H1 (cell line): Measurements from ENCODE around the gene HOXD12. TPM values are rescaled to one million over a fixed set of nuclear protein-coding genes. Genes with fewer than 3 reads are reported as not detected.

ENCODE experiments used
- CTCF ChIA-PET: fragments of 300-600 bp; sonication (Branson Sonifier 250); formaldehyde crosslinking; loops from one replicate; lab custom pipeline; 2021; ENCODE audit not compliant: partially characterized antibody; lab: Charles Lee
- POLR2A ChIA-PET: fragments of 300-600 bp; sonication (Branson Sonifier 250); formaldehyde crosslinking; loops from one replicate; lab custom pipeline; 2021; ENCODE audit warnings: inconsistent platforms; ENCODE audit not compliant: partially characterized antibody; lab: Charles Lee
- DNase-seq, 2 experiments: peaks; one replicate each; pipeline versions ENCODE4 v3.0.0 to v3.0.0-alpha.2; 2010 to 2022; ENCODE audit warnings: low spot score in 2 of 2, low read depth in 1 of 2, mixed read lengths in 1 of 2
- FAIRE-seq: peaks from 2 replicates; lab custom pipeline; 2011; peaks lifted over from hg19 to GRCh38; lab: Jason Lieb, UNC
- H2AFZ ChIP-seq: 2 replicates; pipeline ENCODE4 v1.8.1; 2012; ENCODE audit warnings: low read length, inconsistent platforms
- H2AK5ac ChIP-seq: 2 replicates; pipeline ENCODE4 v1.6.1; 2013; ENCODE audit warnings: low read depth, low read length
- H2BK120ac ChIP-seq: replicated peaks from 2 replicates; pipeline ENCODE3; 2013; ENCODE audit warnings: low read depth, low read length, inconsistent platforms
- H2BK12ac ChIP-seq: 2 replicates; pipeline ENCODE4 v1.6.1; 2013; ENCODE audit warnings: low read depth, low read length
- H2BK15ac ChIP-seq: 2 replicates; pipeline ENCODE4 v1.6.1; 2013; ENCODE audit warnings: low read length
- H2BK20ac ChIP-seq: 2 replicates; pipeline ENCODE4 v1.6.1; 2013; ENCODE audit warnings: low read length
- H2BK5ac ChIP-seq: 2 replicates; pipeline ENCODE4 v1.6.1; 2013; ENCODE audit warnings: low read depth, low read length
- H3K14ac ChIP-seq: 2 replicates; pipeline ENCODE4 v1.6.1; 2013; ENCODE audit warnings: inconsistent platforms; ENCODE audit not compliant: insufficient read length
- H3K18ac ChIP-seq: 2 replicates; pipeline ENCODE4 v1.6.1; 2013; ENCODE audit warnings: low read length; ENCODE audit errors: extremely low read depth
- H3K23ac ChIP-seq: 2 replicates; pipeline ENCODE4 v1.6.1; 2013; ENCODE audit warnings: inconsistent platforms; ENCODE audit not compliant: insufficient read length
- H3K23me2 ChIP-seq: 2 replicates; pipeline ENCODE4 v1.6.1; 2013; ENCODE audit warnings: low read depth, low read length
- H3K27ac ChIP-seq: 2 replicates; pipeline ENCODE4 v1.6.1; 2011; ENCODE audit warnings: low read depth, low read length, inconsistent platforms
- H3K27me3 ChIP-seq, 4 experiments: replicated peaks in 1 of 4; 1 replicate in 1 of 4; 2 replicates in 3 of 4; pipeline versions ENCODE4 v1.6.1 to v1.8.1; 2011 to 2013; ENCODE audit warnings: low read length in 3 of 4, mild to moderate bottlenecking in 3 of 4, inconsistent platforms in 2 of 4, mixed read lengths in 2 of 4, moderate library complexity in 1 of 4; ENCODE audit not compliant: control insufficient read depth in 3 of 4, insufficient read depth in 3 of 4; ENCODE audit errors: extremely low read depth in 1 of 4
- H3K36me3 ChIP-seq, 4 experiments: 2 replicates each; pipeline versions ENCODE4 v1.6.1 to v1.8.1; 2011 to 2013; ENCODE audit warnings: mild to moderate bottlenecking in 4 of 4, low read length in 3 of 4, moderate library complexity in 2 of 4, control low read depth in 1 of 4, inconsistent platforms in 1 of 4; ENCODE audit not compliant: insufficient read depth in 4 of 4, control insufficient read depth in 2 of 4
- H3K4ac ChIP-seq: replicated peaks from 2 replicates; pipeline ENCODE3; 2013; ENCODE audit warnings: low read length, low read depth, mixed read lengths, inconsistent platforms; ENCODE audit not compliant: insufficient read length
- H3K4me1 ChIP-seq, 4 experiments: replicated peaks in 1 of 4; 1 replicate in 1 of 4; 2 replicates in 3 of 4; pipeline versions ENCODE4 v1.6.1 to v1.8.1; 2011 to 2013; ENCODE audit warnings: low read length in 3 of 4, inconsistent platforms in 2 of 4, mixed read lengths in 1 of 4; ENCODE audit not compliant: insufficient read depth in 4 of 4, control insufficient read depth in 3 of 4
- H3K4me2 ChIP-seq, 2 experiments: 2 replicates each; pipeline versions ENCODE4 v1.6.1 to v1.8.1; 2011 to 2013; ENCODE audit warnings: low read depth in 2 of 2, low read length in 2 of 2, control low read depth in 1 of 2, inconsistent platforms in 1 of 2, mild to moderate bottlenecking in 1 of 2; ENCODE audit not compliant: insufficient read depth in 1 of 2
- H3K4me3 ChIP-seq, 4 experiments: fragments of 200-600, 300-600 bp in 1 of 4; sonication (generic), shearing (Covaris generic), sonication (Bioruptor Twin) in 1 of 4; 2 replicates each; pipeline versions ENCODE4 v1.5.1 to v1.8.1; 2011 to 2016; ENCODE audit warnings: low read length in 4 of 4, low read depth in 3 of 4, control low read depth in 2 of 4, inconsistent platforms in 2 of 4, mild to moderate bottlenecking in 2 of 4, mixed read lengths in 1 of 4, moderate library complexity in 1 of 4; ENCODE audit not compliant: insufficient read depth in 2 of 4; ENCODE audit errors: extremely low read depth in 1 of 4
- H3K56ac ChIP-seq: replicated peaks from 2 replicates; pipeline ENCODE3; 2013; ENCODE audit warnings: low read depth, mild to moderate bottlenecking, mixed read lengths, low read length, inconsistent platforms; ENCODE audit not compliant: insufficient read length
- H3K79me1 ChIP-seq: 2 replicates; pipeline ENCODE4 v1.6.1; 2013; ENCODE audit warnings: low read depth, low read length, control low read depth
- H3K79me2 ChIP-seq, 2 experiments: 2 replicates each; pipeline versions ENCODE4 v1.6.1 to v1.8.1; 2012 to 2013; ENCODE audit warnings: low read length in 2 of 2, mild to moderate bottlenecking in 2 of 2, inconsistent platforms in 1 of 2; ENCODE audit not compliant: insufficient read depth in 2 of 2, control insufficient read depth in 1 of 2
- H3K9ac ChIP-seq, 4 experiments: replicated peaks in 1 of 4; 1 replicate in 1 of 4; 2 replicates in 3 of 4; pipeline versions ENCODE4 v1.6.1 to v1.8.1; 2011 to 2013; ENCODE audit warnings: low read depth in 3 of 4, low read length in 3 of 4, control low read depth in 2 of 4, mild to moderate bottlenecking in 2 of 4, moderate library complexity in 2 of 4, inconsistent platforms in 1 of 4; ENCODE audit errors: extremely low read depth in 1 of 4
- H3K9me3 ChIP-seq, 2 experiments: 2 replicates each; pipeline versions ENCODE4 v1.6.1 to v1.8.1; 2012 to 2013; ENCODE audit warnings: mild to moderate bottlenecking in 2 of 2, moderate library complexity in 2 of 2, control low read depth in 1 of 2, inconsistent platforms in 1 of 2, low read depth in 1 of 2, low read length in 1 of 2, mixed read lengths in 1 of 2; ENCODE audit not compliant: insufficient read depth in 2 of 2
- H4K20me1 ChIP-seq, 2 experiments: replicated peaks in 1 of 2; 2 replicates each; pipeline versions ENCODE3 to v1.8.1; 2011 to 2013; ENCODE audit warnings: inconsistent platforms in 2 of 2, low read length in 2 of 2, mild to moderate bottlenecking in 1 of 2; ENCODE audit not compliant: insufficient read depth in 2 of 2, control insufficient read depth in 1 of 2
- H4K5ac ChIP-seq: 2 replicates; pipeline ENCODE4 v1.6.1; 2013; ENCODE audit warnings: low read length, low read depth, mixed read lengths, inconsistent platforms; ENCODE audit not compliant: insufficient read length
- H4K8ac ChIP-seq: 2 replicates; pipeline ENCODE4 v1.8.0; 2013; ENCODE audit warnings: mild to moderate bottlenecking, moderate library complexity, low read length, inconsistent platforms; ENCODE audit not compliant: insufficient read depth; ENCODE audit errors: extremely low read depth
- H4K91ac ChIP-seq: replicated peaks from 2 replicates; pipeline ENCODE3; 2013; ENCODE audit warnings: low read length, mixed read lengths, inconsistent platforms; ENCODE audit not compliant: insufficient read length
- BCL11A ChIP-seq, 2 experiments: IDR thresholded peaks; one replicate each; pipeline ENCODE4 v1.6.1; 2011; ENCODE audit warnings: low read depth in 2 of 2, low read length in 2 of 2, mild to moderate bottlenecking in 2 of 2
- CHD1 ChIP-seq: IDR thresholded peaks from 2 replicates; pipeline ENCODE4 v1.6.1; 2012; ENCODE audit warnings: low read depth, low read length, improper control_type of control experiment
- FOSL1 ChIP-seq: IDR thresholded peaks from 2 replicates; pipeline ENCODE4 v1.6.1; 2011; ENCODE audit warnings: mild to moderate bottlenecking, low read depth, low read length, moderate library complexity; ENCODE audit not compliant: insufficient read depth
- KDM5A ChIP-seq: fragments of 200-600 bp; IDR thresholded peaks from 2 replicates; pipeline ENCODE4 v1.7.1; 2012; ENCODE audit warnings: mild to moderate bottlenecking, low read length, inconsistent platforms, mixed read lengths
- POLR2A ChIP-seq, 2 experiments: IDR thresholded peaks; 1 replicate in 1 of 2; 2 replicates in 1 of 2; pipeline ENCODE4 v1.6.1; 2011; ENCODE audit warnings: low read depth in 2 of 2, low read length in 2 of 2, mild to moderate bottlenecking in 2 of 2; ENCODE audit errors: control extremely low read depth in 1 of 2
- RAD21 ChIP-seq, 2 experiments: IDR thresholded peaks in 1 of 2; conservative IDR thresholded peaks in 1 of 2; 2 replicates each; pipeline ENCODE4 v1.6.1; 2011; ENCODE audit warnings: low read depth in 2 of 2, low read length in 2 of 2, improper control_type of control experiment in 1 of 2, inconsistent platforms in 1 of 2, mild to moderate bottlenecking in 1 of 2, moderate library complexity in 1 of 2
- RBBP5 ChIP-seq: IDR thresholded peaks from 2 replicates; pipeline ENCODE4 v1.7.1; 2012; ENCODE audit warnings: low read depth, mild to moderate bottlenecking, inconsistent platforms, low read length, moderate library complexity, borderline replicate concordance
- TAF1 ChIP-seq: IDR thresholded peaks from 2 replicates; pipeline ENCODE4 v1.6.1; 2011; ENCODE audit warnings: mild to moderate bottlenecking, low read depth, low read length
- TEAD4 ChIP-seq: IDR thresholded peaks from 2 replicates; pipeline ENCODE4 v1.6.1; 2012; ENCODE audit warnings: low read depth, low read length, inconsistent platforms, mixed read lengths
- WGBS, 2 experiments: shearing (Covaris generic) in 1 of 2; methylation state at CpG; one replicate each; pipeline versions ENCODE4 v1.1.6 to v1.1.7; 2013 to 2015; ENCODE audit warnings: low lambda C conversion rate in 2 of 2, mixed read lengths in 2 of 2, inconsistent platforms in 1 of 2, low coverage in 1 of 2, missing lambda C conversion rate in 1 of 2; ENCODE audit not compliant: insufficient replicate concordance in 2 of 2, insufficient coverage in 1 of 2, insufficient read length in 1 of 2; ENCODE audit errors: extremely low coverage in 1 of 2, missing lambda C conversion rate in 1 of 2; 5-methylcytosine and 5-hydroxymethylcytosine counted together
- polyA plus RNA-seq, 7 experiments: library from polyadenylated mRNA; depleted of rRNA in 3 of 7; stranded (reverse) in 5 of 7; unstranded in 2 of 7; fragments of >200 nt in 5 of 7; fragments of 200-250 nt in 2 of 7; gene quantifications; 1 replicate in 5 of 7; 2 replicates in 1 of 7; 4 replicates in 1 of 7; pipeline versions ENCODE4 v1.2.1 to v1.2.3, GENCODE V29; 2011 to 2013; ENCODE audit warnings: missing spikeins in 2 of 7, mixed read lengths in 2 of 7
- total RNA-seq: library from RNA; stranded (reverse); fragmentation: NEBNext Ultra II Directional; extraction: Animal tissue kit (Norgen Biotek cat#: 25700); gene quantifications from 2 replicates; pipeline ENCODE4 v1.2.1, GENCODE V29; 2021
- TF ChIP-seq, protein P1 (sequence below): IDR thresholded peaks from 2 replicates; pipeline ENCODE4 v1.6.1; 2012; ENCODE audit warnings: inconsistent platforms

The HOXD12 gene
- total and polyA plus RNA-seq, 2 of the 8 experiments (the other 6 are each of a cell fraction or from before 2014, with no cell fraction given) = not detected

DNA sequence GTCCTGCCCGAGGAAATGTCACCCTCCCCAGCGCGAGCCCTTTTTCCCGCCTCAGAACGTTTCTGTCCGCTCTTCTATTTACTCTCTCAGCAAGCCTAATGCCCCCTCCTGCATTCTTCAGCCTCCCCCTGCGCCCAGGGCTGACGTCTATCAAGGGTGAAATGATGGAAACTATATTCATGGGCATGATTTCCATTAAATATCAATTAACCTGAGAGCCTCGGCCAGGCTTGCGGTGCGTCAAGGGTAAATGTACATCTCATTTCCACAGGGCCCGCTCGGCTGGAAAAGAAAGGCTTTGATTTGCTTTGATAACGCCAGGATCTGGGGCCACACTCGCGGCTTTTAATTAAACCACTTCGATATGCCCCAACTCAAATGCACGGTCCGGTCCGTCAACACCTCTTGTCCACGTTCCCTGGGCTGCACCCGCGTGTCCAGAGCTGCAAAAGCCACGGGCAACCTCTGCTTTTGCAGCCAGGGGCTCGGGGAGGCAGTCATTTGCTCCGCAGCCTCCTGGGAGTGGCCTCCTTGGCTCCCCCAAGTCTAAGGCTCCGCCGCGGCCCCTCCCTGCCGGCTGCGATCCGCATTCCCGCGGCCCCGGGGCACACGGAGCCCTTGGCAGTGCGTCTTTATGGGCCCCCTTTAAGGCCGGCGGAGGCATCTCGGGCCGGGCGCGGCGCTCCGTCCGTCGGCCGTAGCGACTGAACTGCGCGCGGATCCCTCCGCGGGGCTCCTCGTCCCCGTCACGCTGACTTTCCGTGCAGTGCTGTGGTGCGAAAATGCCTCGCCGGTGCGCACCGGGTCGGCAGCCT, 29.6 kb downstream of the HOXD12 start, which contains the start of gene HOXD8:
Gene HOXD8, plus strand, starts transcription at position 724 of the 815 bp plus-strand sequence. CDS start 662 bp downstream, outside the sequence.
- no peaks in the 10 kb centered on the region for H3K79me2 ChIP-seq
- no peak within 1 kb of the TSS for H3K14ac ChIP-seq
- H3K4me3 ChIP-seq = peak within 1 kb of the TSS in 2 of 4 experiments; percentile 11 to 24; a peak in 3 of 8 replicates
- ChIA-PET CTCF (interaction anchor here (0.9 to 6.2 kb wide), 14 partner anchors 8 to 1019 kb away, joined by 3 to 72 read pairs (median 20); partner anchors contain the start of gene HOXD10), POLR2A (no interaction called here)
- no peak within 1 kb of the TSS for H4K91ac ChIP-seq
- H2BK12ac ChIP-seq = 0 out of 2 replicates have a peak within 1 kb of the TSS, but pooled peaks have one; percentile 53
- H2AFZ ChIP-seq = no peak within 1 kb of the TSS
- H3K4me1 ChIP-seq = peaks cover 0 to 11% (median 5%) of the 10 kb centered on the region in 4 experiments; a peak in 6 of 7 replicates
- no peaks in the 10 kb centered on the region for H3K79me1 ChIP-seq
- no peak within 1 kb of the TSS for H3K9ac ChIP-seq
- no peaks in the 10 kb centered on the region; the same call in 1 of the 2 replicates for H3K23me2 ChIP-seq
- no peak for FAIRE-seq
- no peak within 1 kb of the TSS for H2BK120ac ChIP-seq
- no peak within 1 kb of the TSS for H3K4ac ChIP-seq
- no peak within 1 kb of the TSS for H2BK5ac ChIP-seq
- 3% methylated on average over 47 of the region's 64 CpGs; no CpG with 5 or more reads in 1 of the 2 experiments for WGBS, 2 experiments
- peak within 1 kb of the TSS; percentile 17; the same call in 1 of the 2 replicates for H2AK5ac ChIP-seq
- no peak within 1 kb of the TSS for H2BK15ac ChIP-seq
- peaks cover 18 to 31% of the 10 kb centered on the region in 2 experiments for H4K20me1 ChIP-seq
- H4K5ac ChIP-seq = no peak within 1 kb of the TSS
- H3K27ac ChIP-seq = no peak within 1 kb of the TSS
- H3K4me2 ChIP-seq = peak within 1 kb of the TSS; percentile 57 to 70
- H3K23ac ChIP-seq = no peak within 1 kb of the TSS
- H3K36me3 ChIP-seq = peaks cover 0 to 20% (median 0%) of the 10 kb centered on the region in 4 experiments; a peak in 1 of 8 replicates
- H3K56ac ChIP-seq = no peak within 1 kb of the TSS
- no peak within 1 kb of the TSS for H2BK20ac ChIP-seq
- H3K18ac ChIP-seq = no peak within 1 kb of the TSS
- no peak within 1 kb of the TSS; the same call in none of the 2 replicates for H4K8ac ChIP-seq
- peak in 1 of 2 experiments; percentile 69 for DNase-seq
- H3K9me3 ChIP-seq = no peaks in the 10 kb centered on the region; a peak in 1 of 4 replicates
- H3K27me3 ChIP-seq = peaks cover 94 to 100% (median 98%) of the 10 kb centered on the region in 4 experiments
- no peak for TF ChIP-seq KDM5A
- TF ChIP-seq, protein P1, sequence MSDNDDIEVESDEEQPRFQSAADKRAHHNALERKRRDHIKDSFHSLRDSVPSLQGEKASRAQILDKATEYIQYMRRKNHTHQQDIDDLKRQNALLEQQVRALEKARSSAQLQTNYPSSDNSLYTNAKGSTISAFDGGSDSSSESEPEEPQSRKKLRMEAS = peak; percentile 56
- TF ChIP-seq BCL11A (IDR thresholded peaks at IDR 0.05; ENCODE audit: low read depth in 2 of 2, low read length in 2 of 2) = no peak
- no peak for TF ChIP-seq POLR2A (IDR thresholded peaks at IDR 0.05; ENCODE audit: control extremely low read depth in 1 of 2, low read depth in 2 of 2, low read length in 2 of 2)
- no peak for TF ChIP-seq FOSL1
- TF ChIP-seq RAD21 (IDR thresholded peaks at IDR 0.05 in 1 of 2, conservative IDR thresholded peaks at IDR 0.05 in 1 of 2; ENCODE audit: low read depth in 2 of 2, low read length in 2 of 2) = no peak
- TF ChIP-seq CHD1 = no peak
- TF ChIP-seq TAF1 = no peak
- no peak for TF ChIP-seq TEAD4
- TF ChIP-seq RBBP5 = no peak
